A549 (cell line): Measurements from ENCODE around the gene RPTOR.

ENCODE experiments used
- EP300 ChIP-seq, 2 experiments: fragments of >200 bp; sonication (Bioruptor Twin); formaldehyde crosslinking; IDR thresholded peaks; 2 replicates in 1 of 2; 3 replicates in 1 of 2; pipeline ENCODE4 v1.6.1; 2016 to 2017
- ESRRA ChIP-seq: fragments of 150-350 bp; IDR thresholded peaks from 2 replicates; pipeline ENCODE4 v1.6.1; 2014; ENCODE audit warnings: mild to moderate bottlenecking, low read length, borderline replicate concordance
- MAFK ChIP-seq: fragments of 450-650 bp; IDR thresholded peaks from 2 replicates; pipeline ENCODE4 v1.6.1; 2014; ENCODE audit not compliant: partially characterized antibody
- POLR2A ChIP-seq: IDR thresholded peaks from 2 replicates; pipeline ENCODE4 v1.6.1; 2012; ENCODE audit warnings: mild to moderate bottlenecking, low read length
- RAD21 ChIP-seq, 2 experiments: fragments of >200 bp in 1 of 2; sonication (Bioruptor Twin) in 1 of 2; formaldehyde crosslinking in 1 of 2; IDR thresholded peaks in 1 of 2; conservative IDR thresholded peaks in 1 of 2; 2 replicates in 1 of 2; 3 replicates in 1 of 2; pipeline ENCODE4 v1.6.1; 2012 to 2018; ENCODE audit warnings: inconsistent platforms in 1 of 2
- TF ChIP-seq, protein P1 (sequence below): IDR thresholded peaks from 2 replicates; pipeline ENCODE4 v1.6.1; 2012
- TF ChIP-seq, protein P2 (sequence below): fragments of >200 bp; sonication (Bioruptor Twin); formaldehyde crosslinking; IDR thresholded peaks from 3 replicates; pipeline ENCODE4 v1.5.1; 2016
- TF ChIP-seq, protein P3 (sequence below): fragments of 200-600 bp; sonication (generic); IDR thresholded peaks from 2 replicates; pipeline ENCODE4 v1.6.1; 2016; ENCODE audit warnings: antibody characterized with exemption, mild to moderate bottlenecking, moderate library complexity

GRCh38 chr17:80662557-80662956 is 117.9 kb downstream of the RPTOR start:
- TF ChIP-seq, protein P1, sequence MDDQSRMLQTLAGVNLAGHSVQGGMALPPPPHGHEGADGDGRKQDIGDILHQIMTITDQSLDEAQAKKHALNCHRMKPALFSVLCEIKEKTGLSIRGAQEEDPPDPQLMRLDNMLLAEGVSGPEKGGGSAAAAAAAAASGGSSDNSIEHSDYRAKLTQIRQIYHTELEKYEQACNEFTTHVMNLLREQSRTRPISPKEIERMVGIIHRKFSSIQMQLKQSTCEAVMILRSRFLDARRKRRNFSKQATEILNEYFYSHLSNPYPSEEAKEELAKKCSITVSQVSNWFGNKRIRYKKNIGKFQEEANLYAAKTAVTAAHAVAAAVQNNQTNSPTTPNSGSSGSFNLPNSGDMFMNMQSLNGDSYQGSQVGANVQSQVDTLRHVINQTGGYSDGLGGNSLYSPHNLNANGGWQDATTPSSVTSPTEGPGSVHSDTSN: no peak
- TF ChIP-seq, protein P2, sequence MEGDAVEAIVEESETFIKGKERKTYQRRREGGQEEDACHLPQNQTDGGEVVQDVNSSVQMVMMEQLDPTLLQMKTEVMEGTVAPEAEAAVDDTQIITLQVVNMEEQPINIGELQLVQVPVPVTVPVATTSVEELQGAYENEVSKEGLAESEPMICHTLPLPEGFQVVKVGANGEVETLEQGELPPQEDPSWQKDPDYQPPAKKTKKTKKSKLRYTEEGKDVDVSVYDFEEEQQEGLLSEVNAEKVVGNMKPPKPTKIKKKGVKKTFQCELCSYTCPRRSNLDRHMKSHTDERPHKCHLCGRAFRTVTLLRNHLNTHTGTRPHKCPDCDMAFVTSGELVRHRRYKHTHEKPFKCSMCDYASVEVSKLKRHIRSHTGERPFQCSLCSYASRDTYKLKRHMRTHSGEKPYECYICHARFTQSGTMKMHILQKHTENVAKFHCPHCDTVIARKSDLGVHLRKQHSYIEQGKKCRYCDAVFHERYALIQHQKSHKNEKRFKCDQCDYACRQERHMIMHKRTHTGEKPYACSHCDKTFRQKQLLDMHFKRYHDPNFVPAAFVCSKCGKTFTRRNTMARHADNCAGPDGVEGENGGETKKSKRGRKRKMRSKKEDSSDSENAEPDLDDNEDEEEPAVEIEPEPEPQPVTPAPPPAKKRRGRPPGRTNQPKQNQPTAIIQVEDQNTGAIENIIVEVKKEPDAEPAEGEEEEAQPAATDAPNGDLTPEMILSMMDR: no peak
- TF ChIP-seq MAFK (no peak), EP300 (IDR thresholded peaks at IDR 0.05) (no peak), RAD21 (conservative IDR thresholded peaks at IDR 0.05 in 1 of 2, IDR thresholded peaks at IDR 0.05 in 1 of 2) (no peak), POLR2A (no peak), ESRRA (no peak)
- TF ChIP-seq, protein P3, sequence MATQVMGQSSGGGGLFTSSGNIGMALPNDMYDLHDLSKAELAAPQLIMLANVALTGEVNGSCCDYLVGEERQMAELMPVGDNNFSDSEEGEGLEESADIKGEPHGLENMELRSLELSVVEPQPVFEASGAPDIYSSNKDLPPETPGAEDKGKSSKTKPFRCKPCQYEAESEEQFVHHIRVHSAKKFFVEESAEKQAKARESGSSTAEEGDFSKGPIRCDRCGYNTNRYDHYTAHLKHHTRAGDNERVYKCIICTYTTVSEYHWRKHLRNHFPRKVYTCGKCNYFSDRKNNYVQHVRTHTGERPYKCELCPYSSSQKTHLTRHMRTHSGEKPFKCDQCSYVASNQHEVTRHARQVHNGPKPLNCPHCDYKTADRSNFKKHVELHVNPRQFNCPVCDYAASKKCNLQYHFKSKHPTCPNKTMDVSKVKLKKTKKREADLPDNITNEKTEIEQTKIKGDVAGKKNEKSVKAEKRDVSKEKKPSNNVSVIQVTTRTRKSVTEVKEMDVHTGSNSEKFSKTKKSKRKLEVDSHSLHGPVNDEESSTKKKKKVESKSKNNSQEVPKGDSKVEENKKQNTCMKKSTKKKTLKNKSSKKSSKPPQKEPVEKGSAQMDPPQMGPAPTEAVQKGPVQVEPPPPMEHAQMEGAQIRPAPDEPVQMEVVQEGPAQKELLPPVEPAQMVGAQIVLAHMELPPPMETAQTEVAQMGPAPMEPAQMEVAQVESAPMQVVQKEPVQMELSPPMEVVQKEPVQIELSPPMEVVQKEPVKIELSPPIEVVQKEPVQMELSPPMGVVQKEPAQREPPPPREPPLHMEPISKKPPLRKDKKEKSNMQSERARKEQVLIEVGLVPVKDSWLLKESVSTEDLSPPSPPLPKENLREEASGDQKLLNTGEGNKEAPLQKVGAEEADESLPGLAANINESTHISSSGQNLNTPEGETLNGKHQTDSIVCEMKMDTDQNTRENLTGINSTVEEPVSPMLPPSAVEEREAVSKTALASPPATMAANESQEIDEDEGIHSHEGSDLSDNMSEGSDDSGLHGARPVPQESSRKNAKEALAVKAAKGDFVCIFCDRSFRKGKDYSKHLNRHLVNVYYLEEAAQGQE: no peak
